Coronary artery (tissue), 2 donors: ENCODE data around the gene STXBP1.
"Not testable (repeated sequence)": the region's sequence is repeated elsewhere in the genome, so short reads cannot be mapped to it uniquely, and the experiment has no call there.

Experiments used
- DNase-seq: peaks from one replicate; pipeline ENCODE4 v3.0.0-alpha.2; 2017; ENCODE audit warnings: low spot score
- H3K27ac ChIP-seq, 2 donors: fragments of 200-600 bp; sonication (generic); one replicate each; pipeline ENCODE4 v1.5.1; 2016 to 2019
- H3K4me3 ChIP-seq: fragments of 200-600 bp; sonication (generic); 2 replicates; pipeline ENCODE4 v1.5.1; 2016; ENCODE audit warnings: mild to moderate bottlenecking, moderate library complexity
- CTCF ChIP-seq: fragments of 200-600 bp; sonication (generic); IDR thresholded peaks from one replicate; pipeline ENCODE4 v1.5.1; 2019; ENCODE audit warnings: antibody characterized with exemption

STXBP1 gene

GRCh38 chr9:127578952-127579853 is 32.9 kb upstream of the STXBP1 start:
- Histone ChIP-seq H3K27ac (peak overlapping the region; percentile 89 to 97), H3K4me3 (peak overlapping the region; percentile 63)
- TF ChIP-seq CTCF = no peak
- DNase-seq = peak; percentile 96

- TF ChIP-seq CTCF = no peak
- peak overlapping the region in 1 of 2 donors; percentile 97 for H3K27ac ChIP-seq
- no peak for DNase-seq
- H3K4me3 ChIP-seq = no peak overlapping the region
Measured at GRCh38 chr9:127580366-127580765, 31.7 kb upstream of the STXBP1 start.

GRCh38 chr9:127580879-127581475 is 31.1 kb upstream of the STXBP1 start:
- no peak for TF ChIP-seq CTCF
- Histone ChIP-seq H3K27ac (no peak overlapping the region), H3K4me3 (no peak overlapping the region)
- no peak for DNase-seq

- not testable (repeated sequence) for H3K27ac ChIP-seq, H3K4me3 ChIP-seq, DNase-seq
Measured at GRCh38 chr9:127584474-127584805, 27.6 kb upstream of the STXBP1 start.

- no peak for DNase-seq
- TF ChIP-seq CTCF = no peak
- H3K4me3 ChIP-seq = no peak overlapping the region
- H3K27ac ChIP-seq = no peak overlapping the region
Measured at GRCh38 chr9:127585161-127585819, 26.8 kb upstream of the STXBP1 start.

GRCh38 chr9:127586096-127586495 is 26.0 kb upstream of the STXBP1 start:
- no peak for TF ChIP-seq CTCF
- Histone ChIP-seq H3K27ac (no peak overlapping the region), H3K4me3 (no peak overlapping the region)
- no peak for DNase-seq

GRCh38 chr9:127586537-127586936 is 25.5 kb upstream of the STXBP1 start:
- peak; percentile 72 for TF ChIP-seq CTCF
- DNase-seq = peak; percentile 86
- Histone ChIP-seq H3K27ac (no peak overlapping the region), H3K4me3 (no peak overlapping the region)
